Activated naive CD4-positive, alpha-beta T cell treated with anti-CD3 and anti-CD28 coated beads, Interleukin-2, amount 50 U/mL, for 72 hours (primary cell): ENCODE measurements around the gene BRMS1. TPM values are rescaled to one million over a fixed set of nuclear protein-coding genes. Genes with fewer than 3 reads are reported as not detected.
A peak's percentile ranks its signal among the peaks of the same experiment; 100 is the strongest.

ENCODE experiments used
- ATAC-seq, 2 donors: fragments of 150-1000 bp; cut with Tn5 transposase; 2 replicates each; pipeline ENCODE4 v1.10.0; 2021; ENCODE audit warnings: mild to moderate bottlenecking in 2 of 2, moderate library complexity in 2 of 2
- DNase-seq, 2 donors: peaks; one replicate each; pipeline ENCODE4 v3.0.0; 2021 to 2022; ENCODE audit warnings: low spot score in 2 of 2
- H3K27ac Mint-ChIP-seq, 2 donors: one replicate each; pipeline ENCODE4 v1.8.0; 2022; ENCODE audit warnings: mild to moderate bottlenecking in 2 of 2, mixed read lengths in 2 of 2
- H3K36me3 Mint-ChIP-seq, 2 donors: one replicate each; pipeline ENCODE4 v1.8.0; 2022; ENCODE audit warnings: mixed read lengths in 2 of 2
- H3K9me3 Mint-ChIP-seq, 2 donors: one replicate each; pipeline ENCODE4 v1.8.0; 2022; ENCODE audit warnings: mixed read lengths in 2 of 2
- total RNA-seq, 2 donors: library from RNA; stranded (reverse); gene quantifications; one replicate each; pipeline ENCODE4 v1.2.3, GENCODE V29; 2022

The BRMS1 gene
- total RNA-seq, 2 donors from 2014 or later: 32.1 to 33.5 TPM

- Mint-ChIP-seq H3K36me3 (peaks cover 8 to 14% of the 10 kb centered on the region in 2 donors), H3K9me3 (peaks cover 0 to 3% of the 10 kb centered on the region in 2 donors), H3K27ac (peak overlapping the region; percentile 15 to 97)
- DNase-seq (no peak), ATAC-seq (no peak)
These were observed 1.7 kb downstream of the BRMS1 start for GRCh38 chr11:66343176-66343575.

DNA sequence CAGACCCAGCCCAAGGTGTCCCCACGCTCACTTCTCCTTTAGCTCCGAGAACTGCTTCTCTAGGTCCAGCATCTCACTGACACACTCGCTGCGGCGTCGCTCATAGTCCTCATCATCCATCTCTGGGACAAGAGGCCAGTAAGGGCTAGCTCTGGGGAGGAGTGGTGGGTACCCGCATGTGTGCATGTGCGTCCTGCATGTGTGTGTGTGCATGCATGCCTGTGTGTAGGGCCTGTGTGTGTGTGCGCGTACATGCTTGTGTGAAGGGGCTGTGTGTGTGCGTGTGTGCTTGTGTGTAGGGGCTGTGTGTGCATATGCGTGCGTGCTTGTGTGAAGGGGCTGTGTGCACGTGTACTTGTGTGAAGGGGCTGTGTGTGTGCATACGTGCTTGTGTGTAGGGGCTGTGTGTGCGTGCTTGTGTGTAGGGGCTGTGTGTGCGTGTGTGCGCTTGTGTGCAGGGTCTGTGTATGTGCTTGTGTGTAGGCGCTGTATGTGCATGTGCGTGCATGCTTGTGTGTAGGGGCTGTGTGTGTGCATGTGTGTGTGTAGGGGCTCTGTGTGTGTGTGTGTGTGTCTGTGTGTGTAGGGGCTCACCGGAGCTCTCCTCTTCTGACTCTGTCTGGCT is 3.3 kb downstream of the BRMS1 start:
- ATAC-seq: no peak
- Mint-ChIP-seq H3K36me3 (peaks cover 8 to 9% of the 10 kb centered on the region in 2 donors), H3K27ac (peak overlapping the region in 1 of 2 donors; percentile 16), H3K9me3 (no peaks in the 10 kb centered on the region)
- DNase-seq: no peak

- Mint-ChIP-seq H3K36me3 (peaks cover 8 to 9% of the 10 kb centered on the region in 2 donors), H3K27ac (peak overlapping the region in 1 of 2 donors; percentile 22), H3K9me3 (no peaks in the 10 kb centered on the region)
- ATAC-seq: no peak
- no peak for DNase-seq
These were observed 4.1 kb downstream of the BRMS1 start for GRCh38 chr11:66340596-66341501.

DNA sequence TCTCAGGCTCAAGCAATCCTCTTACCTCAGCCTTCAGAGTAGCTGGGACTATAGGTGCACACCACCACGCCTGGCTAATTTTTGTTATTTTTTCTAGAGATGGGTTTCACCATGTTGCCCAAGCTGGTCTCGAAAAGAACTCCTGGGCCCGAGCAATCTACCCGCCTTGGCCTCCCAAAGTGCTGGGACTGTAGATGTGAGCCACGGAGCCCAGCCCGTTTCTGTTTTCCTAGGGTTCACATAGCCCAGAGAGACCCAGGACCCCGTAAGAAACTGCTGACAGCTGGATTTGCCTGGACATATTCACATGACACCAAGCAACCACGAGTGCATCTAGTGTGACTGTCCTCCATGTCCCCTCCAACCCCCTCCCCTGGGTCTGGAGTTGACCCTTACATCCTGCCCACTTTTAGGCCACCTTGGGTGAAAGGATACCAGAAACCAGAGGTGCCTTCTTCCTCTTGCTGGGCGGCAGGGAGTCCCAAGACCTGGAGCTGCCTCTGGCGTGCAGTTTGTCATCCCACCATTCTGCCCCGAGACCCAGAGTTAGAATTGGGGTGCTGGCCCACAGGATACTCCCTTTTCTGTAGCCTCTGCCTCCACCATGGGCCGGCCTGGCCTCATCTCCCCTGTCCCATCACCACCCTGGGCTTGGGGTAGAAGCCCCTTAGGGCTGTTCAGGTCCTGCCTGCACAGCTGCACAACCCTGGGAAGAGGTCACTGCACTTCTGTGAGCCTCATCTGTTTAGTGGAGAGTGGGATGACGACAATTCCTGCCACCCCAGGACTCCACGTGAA is 5.0 kb downstream of the BRMS1 start:
- ATAC-seq (no peak), DNase-seq (no peak)
- no peaks in the 10 kb centered on the region for H3K9me3 Mint-ChIP-seq
- H3K36me3 Mint-ChIP-seq: peaks cover 6 to 7% of the 10 kb centered on the region in 2 donors
- no peak overlapping the region for H3K27ac Mint-ChIP-seq

- Mint-ChIP-seq H3K27ac (peak overlapping the region; percentile 48 to 66), H3K9me3 (no peaks in the 10 kb centered on the region), H3K36me3 (peaks cover 0 to under 1% of the 10 kb centered on the region in 2 donors)
- DNase-seq: no peak
- no peak for ATAC-seq
These were observed 5.7 kb downstream of the BRMS1 start for GRCh38 chr11:66339162-66339675.

DNA sequence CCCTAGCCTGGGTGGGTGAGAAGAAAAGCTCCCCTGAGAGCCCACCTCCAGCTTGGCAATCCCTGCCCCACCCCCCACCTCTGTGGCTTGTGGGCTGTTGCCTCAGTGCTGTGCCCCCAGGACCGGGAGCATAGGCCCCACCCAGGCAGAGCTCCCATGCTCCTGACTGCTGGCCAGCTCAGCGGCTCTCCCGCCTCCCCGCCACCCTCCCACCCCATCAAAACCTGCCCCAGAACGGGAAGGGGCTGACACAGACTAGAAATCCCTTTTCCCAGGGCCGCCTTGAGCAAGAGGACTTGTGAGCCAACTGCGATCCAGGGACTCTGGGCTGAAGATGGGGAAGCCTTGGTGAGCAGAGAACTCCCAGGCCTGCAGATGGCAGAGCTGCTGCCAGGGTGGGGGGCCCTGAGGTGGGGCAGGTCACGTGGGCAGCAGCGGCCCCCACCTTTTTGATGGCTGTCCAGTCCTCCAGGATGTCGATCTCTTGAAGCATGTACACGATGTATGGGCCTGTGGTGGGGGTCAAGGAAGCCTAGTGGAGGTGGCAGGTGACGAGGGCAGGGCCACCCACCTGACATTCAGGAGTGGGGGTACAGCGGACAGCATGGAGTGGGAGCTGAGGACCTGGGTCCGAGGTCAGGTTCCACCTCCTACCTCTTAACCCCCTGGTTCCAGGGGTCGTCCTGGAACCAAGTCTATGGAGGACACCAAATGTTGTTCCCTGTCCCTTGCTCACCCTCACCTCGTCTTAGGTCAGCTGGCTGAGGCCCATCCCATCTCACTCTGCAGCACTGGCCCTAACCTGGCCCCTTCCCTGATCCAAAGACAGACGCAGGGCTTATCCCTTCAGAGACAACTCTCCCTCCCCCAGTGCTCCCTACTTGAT is 6.4 kb downstream of the BRMS1 start:
- ATAC-seq: no peak
- Mint-ChIP-seq H3K36me3 (no peaks in the 10 kb centered on the region), H3K9me3 (no peaks in the 10 kb centered on the region), H3K27ac (peak overlapping the region; percentile 66 to 97)
- DNase-seq: no peak

DNA sequence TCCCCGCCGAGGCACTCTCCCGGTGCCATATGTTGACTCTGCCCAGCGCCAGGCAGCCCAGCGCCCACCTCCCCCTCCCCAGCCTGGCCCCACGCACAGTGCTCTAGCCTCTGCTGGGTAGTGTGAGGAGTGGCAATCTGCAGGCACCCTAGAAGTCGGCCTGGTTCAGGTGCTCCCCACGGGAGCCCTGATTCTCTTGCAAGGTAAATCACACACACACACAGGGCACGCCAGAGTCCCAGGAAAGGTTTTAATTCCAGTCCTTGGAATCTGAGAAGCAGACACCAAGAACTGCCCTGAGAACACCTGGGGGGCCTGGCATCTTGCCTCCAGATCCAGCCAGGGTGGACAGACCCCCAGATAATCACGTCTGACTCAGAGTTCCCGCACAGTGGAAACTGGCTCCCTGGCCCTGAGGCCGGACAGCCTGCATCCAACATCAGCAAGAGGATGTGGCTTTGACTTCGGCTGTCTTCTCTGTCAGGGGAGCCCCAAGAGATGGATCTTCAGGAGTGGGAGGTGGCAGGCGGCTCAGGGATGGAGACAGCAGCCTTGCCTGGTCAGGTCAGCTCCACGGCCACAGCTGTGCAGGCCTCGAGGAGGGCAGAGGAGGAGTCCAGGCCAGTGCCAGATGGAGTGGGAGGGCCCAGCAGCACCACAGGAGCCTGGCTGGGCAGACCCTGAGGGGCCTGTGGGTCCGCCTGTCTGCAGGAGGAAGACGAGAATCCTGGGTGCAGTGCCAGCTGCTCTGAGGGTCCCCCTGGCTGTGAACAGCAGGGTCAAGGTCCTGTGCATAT is 7.6 kb downstream of the BRMS1 start:
- no peaks in the 10 kb centered on the region for H3K36me3 Mint-ChIP-seq
- ATAC-seq: no peak
- H3K27ac Mint-ChIP-seq: peak overlapping the region in 1 of 2 donors; percentile 97
- H3K9me3 Mint-ChIP-seq: no peaks in the 10 kb centered on the region
- no peak for DNase-seq

DNA sequence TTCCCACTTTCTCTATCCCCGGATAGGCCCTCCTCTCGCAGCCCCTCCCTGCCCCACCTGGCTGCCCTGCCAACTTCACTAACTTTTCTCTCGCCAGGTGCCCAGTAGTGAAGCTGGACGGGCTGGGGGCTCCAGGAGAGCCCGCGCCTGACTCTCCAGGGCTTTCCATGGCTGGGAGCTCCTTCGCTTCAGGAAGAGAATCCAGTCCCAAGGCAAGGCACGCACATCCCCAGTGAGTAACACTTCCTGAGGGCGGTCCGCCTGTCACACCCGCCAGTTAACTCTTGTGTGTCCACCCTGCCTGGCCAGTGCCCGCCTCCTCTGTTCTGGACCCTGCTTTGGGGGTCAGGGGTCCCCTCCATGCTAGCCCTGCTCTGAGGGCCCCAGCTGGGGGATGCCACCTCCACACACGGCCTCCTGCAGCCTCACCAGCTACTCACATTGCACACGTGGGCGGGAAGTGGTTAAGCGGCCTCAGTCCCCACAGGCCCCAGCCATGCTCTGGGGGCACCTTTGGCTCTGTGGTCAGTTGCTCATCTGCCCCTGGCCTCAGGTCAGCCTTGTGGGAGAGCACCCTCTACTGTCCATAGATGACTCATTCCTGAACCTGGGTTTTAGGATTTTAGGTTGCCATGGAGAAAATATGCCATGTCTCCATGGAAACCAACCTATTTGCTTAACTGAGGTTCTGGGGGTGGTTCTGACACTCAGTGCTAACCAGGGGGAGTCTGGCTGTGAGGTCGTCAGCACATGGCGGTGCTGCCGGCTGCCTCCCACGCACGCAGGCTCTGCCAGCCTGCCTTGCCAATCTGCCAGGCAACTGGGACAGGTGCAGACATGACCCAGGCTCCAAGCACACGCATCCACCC is 8.4 kb downstream of the BRMS1 start, which contains the start of gene RIN1:
TSS of gene RIN1 (minus strand) at position 201 of the 869 bp plus-strand sequence. CDS start at position 169, 32 bp downstream.
- no peaks in the 10 kb centered on the region for H3K36me3 Mint-ChIP-seq
- ATAC-seq (peak; percentile 81 to 89), DNase-seq (peak; percentile 60 to 94)
- H3K27ac Mint-ChIP-seq: peak within 1 kb of the TSS; percentile 86 to 97
- no peaks in the 10 kb centered on the region for H3K9me3 Mint-ChIP-seq

DNA sequence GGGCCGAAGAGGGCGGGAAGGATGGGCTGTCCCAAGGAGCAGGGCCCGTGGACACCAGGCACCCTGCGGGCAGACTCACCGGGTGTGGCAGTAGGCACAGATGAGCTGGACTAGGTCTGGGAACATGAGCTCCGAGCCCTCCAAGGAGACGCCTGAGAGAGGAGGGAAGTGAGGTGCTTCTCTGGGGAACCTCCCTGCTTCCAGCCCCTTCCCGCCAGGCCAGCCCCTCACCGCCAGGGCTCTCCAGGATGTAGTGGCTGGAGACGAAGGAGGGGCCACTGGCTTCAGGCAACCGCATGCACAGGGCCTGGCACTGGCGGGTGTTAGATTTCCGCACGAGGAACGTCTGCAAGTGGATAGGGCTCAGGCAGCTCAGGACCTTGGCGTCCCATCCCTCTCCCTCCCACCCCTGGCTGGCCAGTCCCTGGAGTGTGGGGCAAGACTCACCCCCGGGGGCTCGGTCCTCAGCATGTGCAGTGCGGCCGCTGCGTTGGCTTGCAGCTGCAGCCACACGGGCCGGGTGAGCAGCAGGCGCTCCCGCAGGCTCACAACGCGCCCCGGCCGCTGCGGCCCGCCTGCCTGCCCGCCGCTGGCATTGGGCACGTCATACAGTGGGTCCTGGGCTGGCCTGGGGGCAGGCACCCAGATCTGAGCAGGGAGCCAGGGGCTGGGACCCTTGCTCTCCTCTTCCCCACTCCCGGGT is 9.2 kb downstream of the BRMS1 start:
- H3K9me3 Mint-ChIP-seq: no peaks in the 10 kb centered on the region
- ATAC-seq (peak; percentile 4 to 14), DNase-seq (no peak)
- H3K36me3 Mint-ChIP-seq: no peaks in the 10 kb centered on the region
- H3K27ac Mint-ChIP-seq: peak overlapping the region in 1 of 2 donors; percentile 97

GRCh38 chr11:66334605-66335442 is 10.1 kb downstream of the BRMS1 start:
- no peak for ATAC-seq
- Mint-ChIP-seq H3K27ac (no peak overlapping the region), H3K36me3 (no peaks in the 10 kb centered on the region), H3K9me3 (no peaks in the 10 kb centered on the region)
- DNase-seq: no peak

DNA sequence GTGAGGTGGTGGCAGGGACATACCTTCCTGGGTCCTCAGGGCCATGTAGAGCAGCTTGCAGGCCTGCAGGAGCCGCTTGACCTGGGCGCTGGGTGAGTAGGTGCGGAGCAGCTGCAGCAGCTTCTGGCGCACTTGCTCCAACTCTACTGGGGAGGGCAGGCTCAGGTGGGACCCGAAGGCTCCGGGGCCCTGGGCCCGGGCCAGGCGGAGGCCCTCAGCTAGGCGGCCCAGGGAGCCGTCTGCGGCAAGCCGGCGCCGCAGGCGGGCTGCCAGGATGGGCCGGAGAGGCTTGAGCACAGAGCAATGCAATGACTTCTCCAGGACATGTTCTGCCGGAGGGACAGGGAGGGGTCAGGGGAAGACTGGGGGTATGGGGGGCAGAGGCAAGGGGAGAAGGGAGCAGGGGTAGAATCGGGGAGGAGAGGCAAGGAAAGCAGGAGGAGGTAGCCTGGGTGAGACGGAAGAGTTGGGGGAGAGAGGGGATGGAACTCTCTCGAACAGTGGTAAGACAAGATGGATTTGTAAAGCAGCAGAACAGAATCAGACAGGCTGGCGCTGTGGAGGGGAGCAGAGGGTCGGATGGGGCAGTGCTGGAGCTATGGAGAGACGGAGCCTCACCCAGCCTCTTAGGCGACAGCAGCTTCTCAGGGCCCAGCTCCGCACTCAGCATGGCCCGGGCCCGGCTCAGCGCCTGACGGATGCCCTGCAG is 10.9 kb downstream of the BRMS1 start:
- no peak overlapping the region for H3K27ac Mint-ChIP-seq
- no peaks in the 10 kb centered on the region for H3K36me3 Mint-ChIP-seq
- H3K9me3 Mint-ChIP-seq: no peaks in the 10 kb centered on the region
- ATAC-seq: no peak
- DNase-seq: no peak

DNA sequence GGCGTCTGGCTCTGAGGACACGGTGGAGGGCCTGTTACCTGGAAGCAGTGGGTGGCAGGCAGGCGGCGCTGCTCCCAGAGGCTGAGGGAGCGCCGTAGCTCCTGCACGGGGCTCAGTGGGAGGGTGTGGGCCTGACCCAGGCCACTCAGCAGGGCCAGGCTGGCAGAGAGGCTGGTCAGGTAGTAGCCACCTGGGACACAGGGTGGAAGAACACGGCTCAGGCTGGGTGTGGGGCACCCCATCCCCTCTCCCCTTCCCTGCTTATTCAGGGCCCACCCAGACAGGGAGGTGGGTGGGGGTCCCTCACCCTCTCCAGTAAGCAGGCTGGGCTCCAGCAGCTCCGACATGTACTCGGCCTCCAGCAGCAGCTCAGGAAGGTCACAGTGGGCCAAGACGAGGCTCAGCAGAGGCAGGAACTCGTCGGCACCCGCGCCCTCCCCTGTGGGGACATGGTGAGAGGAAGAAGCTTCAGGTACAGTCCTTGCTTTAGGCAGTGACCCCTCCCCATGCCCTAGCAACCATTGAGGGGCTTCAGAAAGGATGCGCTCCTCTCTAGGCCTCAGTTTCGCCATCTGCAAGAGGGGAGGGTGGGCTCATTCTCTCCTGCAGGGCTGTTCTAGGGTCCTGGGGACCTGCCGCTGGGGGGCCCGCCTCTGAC is 11.6 kb downstream of the BRMS1 start:
- no peaks in the 10 kb centered on the region for H3K36me3 Mint-ChIP-seq
- DNase-seq: no peak
- H3K9me3 Mint-ChIP-seq: no peaks in the 10 kb centered on the region
- no peak for ATAC-seq
- H3K27ac Mint-ChIP-seq: no peak overlapping the region
